Testis (tissue), 3 donors: ENCODE data around the gene HYDIN. TPM values are rescaled to one million over a fixed set of nuclear protein-coding genes. Genes with fewer than 3 reads are reported as not detected.

Experiments used
- DNase-seq: peaks from one replicate; pipeline ENCODE4 v3.0.0-alpha.2; 2019
- H3K27ac ChIP-seq, 2 donors: fragments of 200-600 bp; sonication (generic); one replicate each; pipeline ENCODE4 v1.5.1; 2019
- H3K27me3 ChIP-seq: fragments of 200-600 bp; sonication (generic); one replicate; pipeline ENCODE4 v1.5.1; 2019
- H3K36me3 ChIP-seq: fragments of 200-600 bp; sonication (generic); one replicate; pipeline ENCODE4 v1.5.1; 2017; ENCODE audit warnings: low read depth; ENCODE audit errors: missing control alignments
- H3K4me1 ChIP-seq: fragments of 200-600 bp; sonication (generic); one replicate; pipeline ENCODE4 v1.5.1; 2019
- H3K4me3 ChIP-seq, 2 donors: fragments of 200-600 bp; sonication (generic); one replicate each; pipeline ENCODE4 v1.5.1; 2017 to 2019
- H3K9me3 ChIP-seq: fragments of 200-600 bp; sonication (generic); one replicate; pipeline ENCODE4 v1.5.1; 2017
- CTCF ChIP-seq, 3 experiments: fragments of 450-650 bp in 2 of 3; fragments of 200-600 bp in 1 of 3; sonication (generic) in 1 of 3; IDR thresholded peaks; one replicate each; pipeline ENCODE4 v1.5.1; 2016 to 2019; ENCODE audit warnings: antibody characterized with exemption in 3 of 3, mild to moderate bottlenecking in 2 of 3, moderate library complexity in 1 of 3
- POLR2A ChIP-seq: fragments of 450-650 bp; IDR thresholded peaks from one replicate; pipeline ENCODE4 v1.6.1; 2017; ENCODE audit warnings: antibody characterized with exemption, mild to moderate bottlenecking, moderate library complexity
- WGBS, 2 donors: methylation state at CpG; one replicate each; pipeline ENCODE4 v1.1.5; 2018; 5-methylcytosine and 5-hydroxymethylcytosine counted together
- intact Hi-C: fragments of 100-400 bp; cut with DNase I; formaldehyde crosslinking; loops from one replicate; pipeline ENCODE4 v1.15.1; 2023; ENCODE audit warnings: low total_unique reads
- polyA plus RNA-seq: library from polyadenylated mRNA; stranded (reverse); fragments of 350-450 nt; fragmentation: Illumina TruSeq; extraction: RNeasy Lipid Tissue Mini Kit (QIAGEN cat#74804); gene quantifications from one replicate; pipeline ENCODE4 v1.2.3, GENCODE V29; 2014; ENCODE audit warnings: low read depth, low replicate concordance; ENCODE audit not compliant: insufficient read depth
- total RNA-seq, 2 donors: library from RNA; depleted of rRNA; stranded (reverse); fragments of >200 nt; gene quantifications; one replicate each; pipeline ENCODE4 v1.2.3, GENCODE V29; 2016

HYDIN gene
- total and polyA plus RNA-seq, 3 donors from 2014 or later, result 29.6 to 54.7 (median 30.3) TPM

GRCh38 chr16:70804153-70804733 is 426.3 kb downstream of the HYDIN start:
- no peaks in the 10 kb centered on the region for H3K9me3 ChIP-seq
- H3K27me3 ChIP-seq, result no peaks in the 10 kb centered on the region
- no peak overlapping the region for H3K27ac ChIP-seq
- no peak for TF ChIP-seq CTCF (IDR thresholded peaks at IDR 0.05)
- TF ChIP-seq POLR2A, result no peak
- no peak overlapping the region for H3K4me3 ChIP-seq
- WGBS, 2 donors, result 64 to 71% methylated on average over 8 of the region's 8 CpGs
- DNase-seq, result no peak
- peaks cover 12% of the 10 kb centered on the region for H3K4me1 ChIP-seq
- intact Hi-C loops, result no loop called here
- no peaks in the 10 kb centered on the region for H3K36me3 ChIP-seq

GRCh38 chr16:70803319-70803718 is 427.2 kb downstream of the HYDIN start:
- intact Hi-C loops, result no loop called here
- H3K27ac ChIP-seq, result no peak overlapping the region
- no peak for DNase-seq
- H3K4me1 ChIP-seq, result peaks cover 14% of the 10 kb centered on the region
- H3K36me3 ChIP-seq, result no peaks in the 10 kb centered on the region
- H3K27me3 ChIP-seq, result no peaks in the 10 kb centered on the region
- no peak overlapping the region for H3K4me3 ChIP-seq
- no peaks in the 10 kb centered on the region for H3K9me3 ChIP-seq
- TF ChIP-seq CTCF (IDR thresholded peaks at IDR 0.05), result no peak
- no peak for TF ChIP-seq POLR2A

- TF ChIP-seq CTCF (IDR thresholded peaks at IDR 0.05) (no peak), POLR2A (no peak)
- no peak overlapping the region for H3K27ac ChIP-seq
- 32 to 61% methylated on average over 3 of the region's 3 CpGs for WGBS, 2 donors
- no peaks in the 10 kb centered on the region for H3K27me3 ChIP-seq
- DNase-seq, result no peak
- H3K4me1 ChIP-seq, result peaks cover 14% of the 10 kb centered on the region
- no peaks in the 10 kb centered on the region for H3K9me3 ChIP-seq
- peak overlapping the region in 1 of 2 donors; percentile 86 for H3K4me3 ChIP-seq
- intact Hi-C loops, result no loop called here
- no peaks in the 10 kb centered on the region for H3K36me3 ChIP-seq
Observed at GRCh38 chr16:70801611-70802010, 428.9 kb downstream of the HYDIN start.

GRCh38 chr16:70800781-70801480 is 429.6 kb downstream of the HYDIN start, which contains the start of gene VAC14:
Gene VAC14 (minus strand): TSS chr16:70801158. CDS start chr16:70800900, 258 bp downstream.
- no peaks in the 10 kb centered on the region for H3K9me3 ChIP-seq
- peak within 1 kb of the TSS; percentile 10 to 21 for H3K27ac ChIP-seq
- no peaks in the 10 kb centered on the region for H3K27me3 ChIP-seq
- H3K4me1 ChIP-seq, result peaks cover 14% of the 10 kb centered on the region
- intact Hi-C loops, result no loop called here
- H3K4me3 ChIP-seq, result peak within 1 kb of the TSS; percentile 84 to 86
- TF ChIP-seq POLR2A (no peak), CTCF (IDR thresholded peaks at IDR 0.05) (no peak)
- WGBS, 2 donors, result 0 to 1% methylated on average over 23 to 32 of the region's 64 CpGs
- no peaks in the 10 kb centered on the region for H3K36me3 ChIP-seq
- peak; percentile 97 for DNase-seq
